Measurements from ENCODE around the gene IRF2BP1.
A peak's percentile ranks its signal among the peaks of the same experiment; 100 is the strongest.

IRF2BP1 gene, protein sequence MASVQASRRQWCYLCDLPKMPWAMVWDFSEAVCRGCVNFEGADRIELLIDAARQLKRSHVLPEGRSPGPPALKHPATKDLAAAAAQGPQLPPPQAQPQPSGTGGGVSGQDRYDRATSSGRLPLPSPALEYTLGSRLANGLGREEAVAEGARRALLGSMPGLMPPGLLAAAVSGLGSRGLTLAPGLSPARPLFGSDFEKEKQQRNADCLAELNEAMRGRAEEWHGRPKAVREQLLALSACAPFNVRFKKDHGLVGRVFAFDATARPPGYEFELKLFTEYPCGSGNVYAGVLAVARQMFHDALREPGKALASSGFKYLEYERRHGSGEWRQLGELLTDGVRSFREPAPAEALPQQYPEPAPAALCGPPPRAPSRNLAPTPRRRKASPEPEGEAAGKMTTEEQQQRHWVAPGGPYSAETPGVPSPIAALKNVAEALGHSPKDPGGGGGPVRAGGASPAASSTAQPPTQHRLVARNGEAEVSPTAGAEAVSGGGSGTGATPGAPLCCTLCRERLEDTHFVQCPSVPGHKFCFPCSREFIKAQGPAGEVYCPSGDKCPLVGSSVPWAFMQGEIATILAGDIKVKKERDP

DNA sequence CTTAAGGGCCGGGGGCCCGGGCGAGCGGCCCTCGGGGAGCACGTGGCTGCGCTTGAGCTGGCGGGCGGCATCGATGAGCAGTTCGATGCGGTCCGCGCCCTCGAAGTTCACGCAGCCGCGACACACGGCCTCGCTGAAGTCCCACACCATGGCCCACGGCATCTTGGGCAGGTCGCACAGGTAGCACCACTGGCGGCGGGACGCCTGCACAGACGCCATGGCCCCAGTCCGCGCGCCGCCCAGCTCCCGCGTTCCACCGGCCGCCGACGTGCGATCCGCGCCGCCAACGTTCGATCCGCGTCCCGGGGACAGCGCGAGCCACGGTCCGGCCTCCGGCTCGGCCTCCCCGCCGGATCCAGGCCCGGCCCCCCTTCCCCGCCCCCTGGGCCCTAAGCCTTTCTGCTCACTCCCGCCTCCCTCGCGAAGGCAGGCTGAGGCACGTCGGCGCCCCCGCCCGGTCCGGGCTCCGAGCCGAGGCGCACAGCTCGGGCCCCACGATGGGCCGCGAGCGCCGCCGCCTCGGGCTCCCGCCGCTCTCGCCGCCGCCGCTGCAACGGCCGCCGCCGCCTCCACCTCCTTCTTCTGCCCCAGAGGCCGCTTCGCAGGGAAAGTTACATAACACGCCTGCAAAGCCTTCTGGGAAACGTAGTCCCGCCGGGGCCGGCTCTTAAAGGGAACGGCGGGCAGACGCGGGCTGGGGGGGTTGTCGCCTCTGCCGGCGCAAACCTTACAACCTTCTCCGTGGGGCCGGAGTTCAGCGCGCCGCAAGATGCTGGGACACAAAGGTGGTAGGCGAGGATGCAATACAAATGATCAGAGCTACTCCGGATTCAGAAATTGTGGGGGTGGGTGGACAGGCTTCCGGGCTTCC is at the start of gene IRF2BP1:
IRF2BP1 (minus strand) TSS at position 586 of the 871 bp plus-strand sequence; CDS start at position 219, 367 bp downstream.
- TF ChIP-seq GATA1 (IDR thresholded peaks at IDR 0.05; ENCODE audit: low read depth, low read length) (no peak), POLR2A (IDR thresholded peaks at IDR 0.05; ENCODE audit: low read length) (no peak)
- peak; percentile 94 to 96 for DNase-seq

DNA sequence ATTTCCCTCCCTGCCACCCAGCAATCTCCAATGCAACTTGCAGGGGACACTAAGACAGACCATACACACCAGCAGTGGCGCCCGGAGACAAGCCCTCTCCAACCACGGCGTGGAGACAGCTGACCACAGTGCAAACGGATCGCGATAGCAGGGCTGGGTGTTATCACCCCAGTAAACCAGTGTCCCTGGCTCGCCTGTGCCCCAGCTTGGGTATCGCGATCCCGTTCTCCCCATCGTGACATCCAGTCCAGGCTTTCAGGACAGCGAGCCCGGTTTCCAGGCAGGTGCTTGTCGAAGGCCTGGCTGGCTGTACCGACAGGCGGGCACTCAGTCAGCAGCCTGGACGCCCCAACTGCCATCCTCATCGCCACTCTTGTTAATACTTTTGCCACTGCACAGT is 49.3 kb upstream of the IRF2BP1 start:
- TF ChIP-seq POLR2A (IDR thresholded peaks at IDR 0.05; ENCODE audit: low read length) = no peak
- TF ChIP-seq GATA1 (IDR thresholded peaks at IDR 0.05; ENCODE audit: low read depth, low read length) = no peak

DNA sequence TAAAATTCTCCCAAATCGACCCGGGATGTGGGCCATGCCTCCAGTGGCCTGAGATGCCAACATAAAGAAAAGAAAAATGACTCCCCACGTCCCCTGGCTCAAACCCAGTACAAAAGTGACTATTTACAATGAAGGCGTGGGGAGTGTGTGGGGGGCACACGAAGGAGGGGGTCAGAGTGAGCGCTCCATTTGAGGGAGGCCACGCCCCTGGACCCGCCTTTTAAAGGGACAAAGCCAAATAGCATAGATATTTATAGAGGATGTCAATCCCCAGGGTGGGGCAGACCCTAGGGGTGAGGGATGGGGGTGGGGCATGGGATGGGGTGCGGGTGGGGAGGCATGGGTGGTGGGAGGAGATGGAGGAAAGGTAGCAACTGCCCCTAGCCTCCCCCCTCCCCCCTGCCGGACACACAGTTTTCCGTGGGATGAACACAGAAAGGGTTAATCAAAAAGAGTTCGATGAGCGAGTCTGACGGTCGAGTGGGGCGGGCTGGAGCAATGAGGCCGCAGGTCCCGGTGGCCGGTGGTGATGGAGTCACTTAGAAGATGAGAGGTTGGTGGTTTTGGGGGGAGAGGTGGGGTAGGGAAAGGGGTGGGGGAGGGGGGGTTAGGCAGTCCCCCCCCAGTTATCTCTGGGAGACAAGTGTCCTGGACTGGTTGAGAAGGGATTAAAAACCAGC is 48.8 kb upstream of the IRF2BP1 start:
- TF ChIP-seq POLR2A (IDR thresholded peaks at IDR 0.05; ENCODE audit: low read length) = no peak
- TF ChIP-seq GATA1 (IDR thresholded peaks at IDR 0.05; ENCODE audit: low read depth, low read length) = no peak
- DNase-seq = no peak

More for the DNA sequence above, 49.3 kb upstream of the IRF2BP1 start:
- no peak for DNase-seq

DNA sequence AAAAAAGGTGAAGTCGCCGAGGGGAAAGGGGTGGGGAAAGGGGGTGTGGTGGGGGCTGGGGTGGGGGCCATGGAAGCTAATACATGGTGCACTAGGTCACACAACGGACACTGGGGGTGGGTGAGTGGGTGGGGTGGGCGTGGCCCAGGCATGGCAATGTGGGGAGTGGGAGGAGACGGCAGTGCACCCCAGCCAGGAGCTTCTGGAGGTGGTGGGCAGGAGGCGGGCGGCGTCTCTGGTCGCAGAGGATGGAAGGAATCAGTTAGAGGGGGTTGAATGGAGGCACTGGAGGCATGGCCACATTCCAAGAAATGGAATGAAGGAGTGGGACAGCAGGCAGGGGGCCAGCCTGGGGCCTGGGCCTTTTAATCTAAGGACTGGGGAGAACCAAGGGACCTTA is 47.8 kb upstream of the IRF2BP1 start:
- DNase-seq = no peak
- TF ChIP-seq POLR2A (IDR thresholded peaks at IDR 0.05; ENCODE audit: low read length) = no peak
- no peak for TF ChIP-seq GATA1 (IDR thresholded peaks at IDR 0.05; ENCODE audit: low read depth, low read length)

DNA sequence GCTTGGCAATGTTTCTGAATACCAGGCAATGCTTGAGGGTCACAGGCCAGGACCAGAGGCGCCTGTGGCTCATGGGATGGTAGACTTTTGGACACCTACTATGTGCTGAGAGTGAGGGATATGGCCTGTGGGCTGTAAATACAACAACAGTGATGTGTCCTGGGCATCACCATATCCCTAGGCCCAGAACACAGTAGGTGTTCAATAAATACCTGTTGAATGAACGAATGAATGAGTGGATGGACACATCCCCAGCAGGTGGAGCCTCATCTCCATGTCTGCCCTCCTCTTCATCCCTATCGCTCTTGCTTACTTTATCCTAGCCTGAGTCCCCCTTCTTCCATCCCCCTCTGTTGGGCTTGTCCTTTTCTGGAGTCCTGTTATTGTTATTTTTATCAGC is 45.1 kb upstream of the IRF2BP1 start:
- DNase-seq = no peak

DNA sequence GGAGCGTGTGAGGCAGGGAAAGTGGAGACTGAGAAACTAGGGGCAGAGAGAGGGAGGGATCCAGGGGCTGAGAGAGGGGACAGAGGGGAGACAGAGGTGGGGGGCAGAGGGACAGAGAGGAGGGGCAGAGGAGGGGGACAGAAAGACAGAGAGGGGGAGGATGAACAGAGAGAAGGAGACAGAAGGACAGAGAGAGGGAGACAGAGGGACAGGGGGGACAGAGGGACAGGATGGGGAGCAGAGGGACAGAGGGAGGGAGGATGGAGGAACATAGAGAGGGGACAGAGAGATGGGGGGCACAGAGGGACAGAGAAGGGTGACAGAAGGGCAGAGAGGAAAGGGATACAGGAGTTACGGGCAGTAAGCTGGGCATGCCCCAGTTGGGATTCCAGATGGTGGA is 43.3 kb upstream of the IRF2BP1 start:
- DNase-seq = no peak
- TF ChIP-seq GATA1 (IDR thresholded peaks at IDR 0.05; ENCODE audit: low read depth, low read length) = no peak
- no peak for TF ChIP-seq POLR2A (IDR thresholded peaks at IDR 0.05; ENCODE audit: low read length)

More for the DNA sequence above, 45.1 kb upstream of the IRF2BP1 start:
- TF ChIP-seq GATA1 (IDR thresholded peaks at IDR 0.05; ENCODE audit: low read depth, low read length) (no peak), POLR2A (IDR thresholded peaks at IDR 0.05; ENCODE audit: low read length) (no peak)

DNA sequence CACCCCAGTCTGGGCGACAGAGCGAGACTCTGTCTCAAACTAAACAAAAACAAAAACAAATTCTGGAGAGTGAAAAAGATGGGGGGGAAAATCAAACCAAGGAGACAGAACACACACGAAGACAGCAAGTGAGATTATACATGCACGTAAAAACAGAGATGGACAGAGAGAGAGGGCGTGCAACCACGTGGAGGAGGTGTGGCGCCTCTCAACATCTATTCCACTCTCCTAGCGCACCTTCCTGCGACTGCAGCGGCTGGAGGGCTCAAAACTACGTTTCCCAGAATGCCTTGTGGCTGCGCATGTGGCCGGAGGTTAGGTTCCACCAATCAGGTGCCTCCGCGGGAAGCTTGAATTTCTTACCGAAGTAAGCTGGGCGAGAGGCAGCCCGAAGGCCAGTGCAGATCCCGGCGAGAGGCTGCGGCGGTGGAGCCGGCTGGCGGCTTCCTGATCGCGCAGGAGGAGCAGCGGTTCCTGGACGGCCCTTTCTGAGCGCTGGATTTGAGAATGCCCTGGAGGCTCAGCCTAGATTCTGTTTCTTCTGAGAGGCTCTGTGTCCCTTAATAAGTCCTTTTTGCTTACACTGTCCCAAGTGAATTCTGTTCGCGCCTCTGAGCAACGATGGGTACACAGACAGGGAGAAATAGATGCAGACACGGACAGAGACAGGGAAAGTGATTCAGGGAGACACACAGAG is 41.8 kb upstream of the IRF2BP1 start:
- TF ChIP-seq POLR2A (IDR thresholded peaks at IDR 0.05; ENCODE audit: low read length) = peak; percentile 82
- no peak for TF ChIP-seq GATA1 (IDR thresholded peaks at IDR 0.05; ENCODE audit: low read depth, low read length)
- DNase-seq = peak; percentile 90 to 92

DNA sequence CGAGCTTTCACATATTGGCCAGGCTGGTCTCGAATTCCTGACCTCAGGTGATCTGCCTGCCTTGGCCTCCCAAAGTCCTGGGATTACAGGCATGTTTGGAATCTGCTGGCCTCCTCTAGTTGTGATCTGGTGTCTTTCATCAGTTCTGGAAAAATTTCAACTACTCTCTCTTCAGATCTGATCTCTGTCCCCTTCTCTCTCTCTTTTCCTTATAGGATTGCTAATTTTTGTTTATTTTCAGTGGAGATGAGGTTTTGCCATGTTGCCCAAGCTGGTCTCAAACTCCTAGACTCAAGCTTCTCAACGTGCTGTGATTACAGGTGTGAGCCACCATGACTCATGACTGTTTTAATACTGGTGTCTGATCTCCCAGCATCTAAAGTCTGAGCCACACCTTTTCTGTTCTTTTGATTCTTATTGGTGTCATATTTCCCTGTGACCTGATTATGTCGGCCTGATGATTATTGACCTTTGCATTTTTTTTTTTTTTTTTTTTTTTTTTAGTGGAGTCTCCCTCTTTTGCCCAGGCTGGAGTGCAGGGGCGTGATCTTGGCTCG is 39.0 kb upstream of the IRF2BP1 start:
- TF ChIP-seq GATA1 (IDR thresholded peaks at IDR 0.05; ENCODE audit: low read depth, low read length) = no peak
- TF ChIP-seq POLR2A (IDR thresholded peaks at IDR 0.05; ENCODE audit: low read length) = no peak
- DNase-seq = no peak

DNA sequence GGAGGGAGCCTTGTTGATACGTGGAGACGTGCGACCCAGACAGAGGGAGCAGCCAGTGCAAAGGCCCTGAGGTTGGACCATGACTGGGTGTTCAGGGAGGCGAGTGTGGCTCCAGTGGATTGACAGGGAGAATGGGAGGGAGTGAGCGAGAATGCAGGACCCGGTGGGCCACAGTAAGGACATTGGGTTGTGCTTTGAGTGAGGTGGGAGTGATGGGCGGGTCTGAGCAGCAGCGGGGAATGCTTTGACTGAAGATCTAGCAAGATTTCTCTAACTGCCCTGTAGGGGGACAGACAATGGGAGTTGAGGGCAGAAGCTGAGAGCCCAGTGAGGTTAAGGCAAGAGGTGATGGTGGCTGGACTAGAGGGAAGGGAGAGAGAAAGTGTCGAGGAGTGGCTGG is 36.3 kb upstream of the IRF2BP1 start:
- peak in 1 of 2 experiments; percentile 12 for DNase-seq
- TF ChIP-seq GATA1 (IDR thresholded peaks at IDR 0.05; ENCODE audit: low read depth, low read length) = no peak

DNA sequence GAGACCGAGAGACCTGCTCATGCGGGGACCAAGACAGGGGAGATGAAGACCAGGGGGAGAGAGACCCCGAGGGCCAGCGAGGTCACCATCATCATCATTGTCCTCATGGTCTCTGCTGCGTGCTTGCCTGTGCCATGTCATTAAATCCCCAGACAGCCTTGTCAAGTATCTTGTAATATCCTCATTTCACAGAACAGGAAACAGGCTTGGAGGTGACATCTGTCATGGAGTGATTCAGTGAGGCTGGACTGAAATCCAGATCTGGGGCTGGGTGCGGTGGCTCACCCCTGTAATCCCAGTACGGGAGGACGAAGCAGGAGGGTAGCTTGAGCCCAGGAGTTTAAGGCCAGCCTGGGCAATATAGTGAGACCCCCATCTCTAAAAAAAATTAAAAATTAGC is 34.5 kb upstream of the IRF2BP1 start:
- no peak for DNase-seq
- no peak for TF ChIP-seq POLR2A (IDR thresholded peaks at IDR 0.05; ENCODE audit: low read length)
- TF ChIP-seq GATA1 (IDR thresholded peaks at IDR 0.05; ENCODE audit: low read depth, low read length) = no peak

DNA sequence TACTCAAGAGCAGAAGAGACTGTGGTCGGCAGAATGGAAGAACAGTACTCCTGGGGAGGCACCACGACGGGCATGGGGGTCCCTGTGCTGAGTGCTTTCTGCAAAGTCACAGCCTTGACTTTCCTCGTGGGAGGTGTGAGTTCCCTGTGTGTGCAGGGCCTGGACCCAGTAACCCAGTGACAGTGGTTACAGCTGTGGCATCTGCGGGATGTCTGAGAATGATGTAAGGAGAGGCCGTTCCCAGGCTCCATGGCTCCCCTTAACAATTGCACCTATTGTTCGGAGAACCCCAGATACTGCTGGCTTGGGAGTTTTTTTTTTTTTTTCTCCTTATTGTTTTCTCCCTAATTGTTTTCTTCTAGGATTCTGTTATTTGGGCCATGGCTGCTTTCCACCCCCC is 33.7 kb upstream of the IRF2BP1 start:
- TF ChIP-seq GATA1 (IDR thresholded peaks at IDR 0.05; ENCODE audit: low read depth, low read length) = no peak
- DNase-seq = no peak

DNA sequence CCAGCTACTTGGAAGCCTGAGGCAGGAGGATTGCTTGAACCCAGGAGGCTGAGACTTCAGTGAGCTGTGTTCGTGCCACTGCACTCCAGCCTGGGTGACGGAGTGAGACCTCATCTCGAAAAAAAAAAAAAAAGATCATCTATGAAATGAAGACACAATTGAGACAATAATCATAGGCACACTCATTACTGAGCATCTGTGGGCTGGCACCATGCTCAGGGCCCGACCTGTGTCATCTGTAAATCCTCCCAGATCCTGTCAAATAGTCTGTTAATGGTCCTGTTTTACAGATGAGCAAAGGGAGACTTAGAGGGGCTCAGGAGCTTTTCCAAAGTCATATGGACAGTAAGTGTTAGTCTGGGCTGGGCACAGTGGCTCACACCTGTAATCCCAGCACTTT is 32.8 kb upstream of the IRF2BP1 start:
- no peak for DNase-seq
- TF ChIP-seq GATA1 (IDR thresholded peaks at IDR 0.05; ENCODE audit: low read depth, low read length) = no peak
- TF ChIP-seq POLR2A (IDR thresholded peaks at IDR 0.05; ENCODE audit: low read length) = no peak

Data from erythroblast (primary cell).